Osteoblast (primary cell): ENCODE data around the gene AGFG1. TPM values are rescaled to one million over a fixed set of nuclear protein-coding genes. Genes with fewer than 3 reads are reported as not detected.

Source experiments
- DNase-seq: peaks from one replicate; pipeline ENCODE4 v3.0.0; 2011; ENCODE audit warnings: low spot score, mixed read lengths; ENCODE audit not compliant: insufficient read length; ENCODE audit errors: missing footprints
- H2AFZ ChIP-seq: 2 replicates; pipeline ENCODE4 v1.6.0; 2011; ENCODE audit warnings: mild to moderate bottlenecking, low read length
- H3K27ac ChIP-seq: 2 replicates; pipeline ENCODE4 v1.5.1; 2011; ENCODE audit warnings: mild to moderate bottlenecking, low read depth, low read length, moderate library complexity
- H3K27me3 ChIP-seq: 2 replicates; pipeline ENCODE4 v1.6.0; 2012; ENCODE audit warnings: mild to moderate bottlenecking, control low read depth, inconsistent platforms, low read length, moderate library complexity; ENCODE audit not compliant: insufficient read depth
- H3K36me3 ChIP-seq: 2 replicates; pipeline ENCODE4 v1.5.1; 2011; ENCODE audit warnings: mild to moderate bottlenecking, low read length, control low read depth, moderate library complexity; ENCODE audit not compliant: insufficient read depth
- H3K4me1 ChIP-seq: 2 replicates; pipeline ENCODE4 v1.5.1; 2011; ENCODE audit warnings: mild to moderate bottlenecking, low read length, control low read depth, moderate library complexity; ENCODE audit not compliant: insufficient read depth
- H3K4me2 ChIP-seq: 2 replicates; pipeline ENCODE4 v1.6.0; 2011; ENCODE audit warnings: mild to moderate bottlenecking, low read length; ENCODE audit not compliant: insufficient read depth
- H3K4me3 ChIP-seq: fragments of 200-600 bp; sonication (generic); 3 replicates; pipeline ENCODE4 v1.5.1; 2012; ENCODE audit warnings: mild to moderate bottlenecking, low read length, inconsistent platforms; ENCODE audit not compliant: insufficient read depth
- H3K79me2 ChIP-seq: 2 replicates; pipeline ENCODE4 v1.6.0; 2012; ENCODE audit warnings: mild to moderate bottlenecking, low read length, control low read depth, inconsistent platforms; ENCODE audit not compliant: insufficient read depth
- H3K9me3 ChIP-seq: 2 replicates; pipeline ENCODE4 v1.5.1; 2011; ENCODE audit warnings: low read depth, low read length, control low read depth
- H4K20me1 ChIP-seq: 2 replicates; pipeline ENCODE4 v1.6.0; 2012; ENCODE audit warnings: mild to moderate bottlenecking, low read length, control low read depth; ENCODE audit not compliant: insufficient read depth
- total RNA-seq: library from RNA; depleted of rRNA; stranded (reverse); fragments of >200 nt; gene quantifications from 2 replicates; pipeline ENCODE4 v1.2.3, GENCODE V29; 2012
- TF ChIP-seq, protein P1 (sequence below): IDR thresholded peaks from 2 replicates; pipeline ENCODE4 v1.5.1; 2011; ENCODE audit warnings: mild to moderate bottlenecking, low read depth, low read length, moderate library complexity; ENCODE audit errors: extremely low read depth

Gene AGFG1, protein sequence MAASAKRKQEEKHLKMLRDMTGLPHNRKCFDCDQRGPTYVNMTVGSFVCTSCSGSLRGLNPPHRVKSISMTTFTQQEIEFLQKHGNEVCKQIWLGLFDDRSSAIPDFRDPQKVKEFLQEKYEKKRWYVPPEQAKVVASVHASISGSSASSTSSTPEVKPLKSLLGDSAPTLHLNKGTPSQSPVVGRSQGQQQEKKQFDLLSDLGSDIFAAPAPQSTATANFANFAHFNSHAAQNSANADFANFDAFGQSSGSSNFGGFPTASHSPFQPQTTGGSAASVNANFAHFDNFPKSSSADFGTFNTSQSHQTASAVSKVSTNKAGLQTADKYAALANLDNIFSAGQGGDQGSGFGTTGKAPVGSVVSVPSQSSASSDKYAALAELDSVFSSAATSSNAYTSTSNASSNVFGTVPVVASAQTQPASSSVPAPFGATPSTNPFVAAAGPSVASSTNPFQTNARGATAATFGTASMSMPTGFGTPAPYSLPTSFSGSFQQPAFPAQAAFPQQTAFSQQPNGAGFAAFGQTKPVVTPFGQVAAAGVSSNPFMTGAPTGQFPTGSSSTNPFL
- 48.5 and 61.0 TPM in 2 replicates for total RNA-seq

DNA sequence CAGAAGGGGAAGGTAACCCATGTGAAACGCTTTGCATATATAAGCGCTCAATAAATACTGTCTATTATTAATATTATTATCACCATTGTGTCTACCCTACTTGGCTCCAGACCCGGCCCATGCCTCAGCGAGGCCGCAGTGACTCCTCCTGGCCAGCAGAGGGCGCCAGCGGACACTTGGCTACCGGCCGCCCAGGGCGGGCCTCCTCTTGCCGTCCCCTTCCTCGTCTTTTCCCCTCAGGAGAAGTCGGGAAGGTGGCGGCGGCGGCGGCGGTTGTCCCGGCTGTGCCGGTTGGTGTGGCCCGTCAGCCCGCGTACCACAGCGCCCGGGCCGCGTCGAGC lies at the start of gene AGFG1:
Gene AGFG1, plus strand, starts transcription at position 233 of the 341 bp plus-strand sequence. CDS start 266 bp downstream, outside the sequence.
- Histone ChIP-seq H3K9me3 (no peaks in the 10 kb centered on the region), H3K27ac (peak within 1 kb of the TSS; percentile 67), H3K79me2 (peaks cover 50% of the 10 kb centered on the region), H3K27me3 (no peaks in the 10 kb centered on the region), H3K4me1 (peaks cover 13% of the 10 kb centered on the region), H2AFZ (peak within 1 kb of the TSS; percentile 66), H4K20me1 (peaks cover 31% of the 10 kb centered on the region), H3K36me3 (no peaks in the 10 kb centered on the region), H3K4me2 (peak within 1 kb of the TSS; percentile 80), H3K4me3 (peak within 1 kb of the TSS; percentile 90)
- TF ChIP-seq, protein P1, sequence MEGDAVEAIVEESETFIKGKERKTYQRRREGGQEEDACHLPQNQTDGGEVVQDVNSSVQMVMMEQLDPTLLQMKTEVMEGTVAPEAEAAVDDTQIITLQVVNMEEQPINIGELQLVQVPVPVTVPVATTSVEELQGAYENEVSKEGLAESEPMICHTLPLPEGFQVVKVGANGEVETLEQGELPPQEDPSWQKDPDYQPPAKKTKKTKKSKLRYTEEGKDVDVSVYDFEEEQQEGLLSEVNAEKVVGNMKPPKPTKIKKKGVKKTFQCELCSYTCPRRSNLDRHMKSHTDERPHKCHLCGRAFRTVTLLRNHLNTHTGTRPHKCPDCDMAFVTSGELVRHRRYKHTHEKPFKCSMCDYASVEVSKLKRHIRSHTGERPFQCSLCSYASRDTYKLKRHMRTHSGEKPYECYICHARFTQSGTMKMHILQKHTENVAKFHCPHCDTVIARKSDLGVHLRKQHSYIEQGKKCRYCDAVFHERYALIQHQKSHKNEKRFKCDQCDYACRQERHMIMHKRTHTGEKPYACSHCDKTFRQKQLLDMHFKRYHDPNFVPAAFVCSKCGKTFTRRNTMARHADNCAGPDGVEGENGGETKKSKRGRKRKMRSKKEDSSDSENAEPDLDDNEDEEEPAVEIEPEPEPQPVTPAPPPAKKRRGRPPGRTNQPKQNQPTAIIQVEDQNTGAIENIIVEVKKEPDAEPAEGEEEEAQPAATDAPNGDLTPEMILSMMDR, result peak; percentile 94
- peak; percentile 92 for DNase-seq

DNA sequence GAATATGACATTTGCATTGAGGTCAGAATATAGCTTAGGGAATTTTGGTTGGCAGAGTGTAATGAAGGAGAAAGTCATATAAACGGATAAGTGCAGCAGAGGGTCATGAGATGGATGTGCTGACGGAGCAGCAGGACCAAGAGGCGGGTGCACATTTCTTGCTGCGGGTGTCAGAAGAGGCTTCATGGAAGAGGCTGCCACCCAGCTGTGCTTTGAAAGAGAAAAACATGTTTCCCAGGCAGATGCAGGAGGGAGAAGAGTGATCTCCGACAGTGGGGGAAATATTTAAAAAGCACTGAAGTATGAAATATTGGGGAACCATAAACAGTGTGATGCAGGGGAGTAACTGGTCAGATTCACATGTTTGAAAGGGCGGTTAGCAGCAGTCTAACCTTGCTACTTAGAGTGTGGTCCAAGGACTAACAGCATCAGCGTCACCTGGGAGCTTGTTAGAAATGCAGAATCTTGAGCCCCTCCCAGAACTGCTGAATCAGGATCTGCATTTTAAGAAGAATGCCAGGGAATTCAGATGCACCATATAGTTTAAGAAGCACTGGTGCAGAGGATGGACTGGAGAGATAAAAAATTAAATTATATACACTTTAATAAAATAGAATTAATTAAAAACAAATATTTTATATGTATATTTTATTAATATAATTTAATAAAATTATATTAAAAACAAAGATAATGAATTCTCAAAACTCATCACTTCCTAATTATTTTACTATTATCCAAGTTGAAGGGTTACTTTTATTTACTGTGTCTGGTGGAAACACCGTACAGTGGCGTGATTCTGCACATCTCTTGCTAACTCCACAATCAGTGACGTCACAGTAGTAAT lies 48.1 kb upstream of the AGFG1 start:
- Histone ChIP-seq H3K27me3 (no peaks in the 10 kb centered on the region), H4K20me1 (no peaks in the 10 kb centered on the region), H3K4me3 (no peak overlapping the region), H3K4me1 (no peaks in the 10 kb centered on the region), H3K36me3 (no peaks in the 10 kb centered on the region), H3K9me3 (no peaks in the 10 kb centered on the region), H3K27ac (no peak overlapping the region), H3K4me2 (no peak overlapping the region), H2AFZ (no peak overlapping the region), H3K79me2 (no peaks in the 10 kb centered on the region)
- TF ChIP-seq, protein P1, result no peak
- no peak for DNase-seq

DNA sequence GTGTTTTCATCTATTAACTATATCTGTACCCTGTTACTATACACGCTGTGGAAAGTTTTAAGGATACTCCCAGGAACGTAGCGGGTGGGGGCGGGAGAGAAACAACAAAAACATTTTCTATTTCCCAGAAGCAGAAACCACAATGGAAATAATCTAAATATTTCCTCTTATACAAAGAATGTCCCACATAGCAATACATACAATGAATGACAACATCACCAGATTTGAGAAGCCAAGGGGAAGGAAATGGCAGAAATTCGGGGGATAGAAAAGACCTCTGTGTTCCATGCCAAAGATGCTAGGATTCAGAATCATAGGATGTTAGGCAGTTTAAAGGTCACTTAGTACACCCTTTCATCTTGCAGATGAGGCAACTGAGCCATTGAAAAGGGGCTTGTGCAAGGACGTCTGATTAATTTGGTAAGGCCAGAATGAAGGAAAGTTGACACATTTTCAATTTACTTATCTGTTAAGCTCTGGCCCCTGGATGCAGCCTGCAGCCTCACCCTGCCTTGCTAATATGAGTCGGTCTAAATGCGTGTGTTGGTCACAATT lies 43.1 kb upstream of the AGFG1 start:
- H3K4me2 ChIP-seq, result no peak overlapping the region
- no peaks in the 10 kb centered on the region for H3K27me3 ChIP-seq
- no peak for DNase-seq
- no peaks in the 10 kb centered on the region for H4K20me1 ChIP-seq
- H3K9me3 ChIP-seq, result peaks cover 3% of the 10 kb centered on the region
- H2AFZ ChIP-seq, result no peak overlapping the region
- no peak overlapping the region for H3K4me3 ChIP-seq
- H3K36me3 ChIP-seq, result no peaks in the 10 kb centered on the region
- TF ChIP-seq, protein P1, result no peak
- no peaks in the 10 kb centered on the region for H3K79me2 ChIP-seq
- H3K27ac ChIP-seq, result no peak overlapping the region
- no peaks in the 10 kb centered on the region for H3K4me1 ChIP-seq
